ENCODE data around the gene PCDHGC3.

GRCh38 chr5:141501761-141502160, 26.0 kb downstream of the PCDHGC3 start:
- no peak for TF ChIP-seq CTCF (conservative IDR thresholded peaks at IDR 0.05; ENCODE audit: low read depth, low read length)
- TF ChIP-seq EZH2 (IDR thresholded peaks at IDR 0.05; ENCODE audit: borderline replicate concordance, low read depth, low read length, poor library complexity, severe bottlenecking) = no peak

Data from A673 (cell line).